Left hindlimb (tissue), 1 donor: ENCODE measurements around the gene SYTL3.

ENCODE experiments used
- DNase-seq: peaks from one replicate; pipeline ENCODE4 v3.0.0-alpha.2; 2018

Gene SYTL3

DNA sequence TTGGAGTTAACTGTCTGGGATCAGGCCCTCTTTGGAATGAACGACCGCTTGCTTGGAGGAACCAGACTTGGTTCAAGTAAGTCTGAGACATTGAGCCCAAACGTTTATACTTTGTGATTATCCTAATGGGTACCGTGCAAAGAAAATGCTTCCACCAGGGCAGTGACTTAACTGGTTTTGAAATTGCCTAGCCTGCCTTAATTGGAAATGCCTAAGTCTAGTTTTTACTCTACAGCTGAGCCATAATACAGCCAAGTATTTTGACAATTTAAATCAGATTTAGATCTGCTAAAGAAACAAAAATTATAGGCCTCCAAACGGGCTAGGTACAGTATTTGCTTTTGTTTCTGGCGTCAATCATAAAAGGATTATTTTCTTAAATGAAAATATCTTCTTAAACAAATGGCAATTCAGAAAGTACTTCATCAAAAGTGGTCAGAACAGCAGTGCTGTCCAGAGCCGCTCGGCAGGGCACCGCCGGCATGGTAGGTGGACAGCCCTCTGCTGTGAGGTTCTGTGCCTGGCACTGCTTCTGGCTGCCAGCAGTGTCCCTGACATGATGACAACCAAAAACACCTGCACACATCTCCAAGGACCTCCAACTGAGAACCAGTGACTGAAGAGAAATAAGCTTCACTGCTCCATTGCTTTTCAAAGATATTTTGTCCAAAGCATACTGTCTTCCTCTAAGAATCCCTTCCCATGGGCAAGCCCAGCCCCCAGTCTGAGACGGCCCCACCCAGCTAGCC lies 113.8 kb downstream of the SYTL3 start:
- DNase-seq = no peak

DNA sequence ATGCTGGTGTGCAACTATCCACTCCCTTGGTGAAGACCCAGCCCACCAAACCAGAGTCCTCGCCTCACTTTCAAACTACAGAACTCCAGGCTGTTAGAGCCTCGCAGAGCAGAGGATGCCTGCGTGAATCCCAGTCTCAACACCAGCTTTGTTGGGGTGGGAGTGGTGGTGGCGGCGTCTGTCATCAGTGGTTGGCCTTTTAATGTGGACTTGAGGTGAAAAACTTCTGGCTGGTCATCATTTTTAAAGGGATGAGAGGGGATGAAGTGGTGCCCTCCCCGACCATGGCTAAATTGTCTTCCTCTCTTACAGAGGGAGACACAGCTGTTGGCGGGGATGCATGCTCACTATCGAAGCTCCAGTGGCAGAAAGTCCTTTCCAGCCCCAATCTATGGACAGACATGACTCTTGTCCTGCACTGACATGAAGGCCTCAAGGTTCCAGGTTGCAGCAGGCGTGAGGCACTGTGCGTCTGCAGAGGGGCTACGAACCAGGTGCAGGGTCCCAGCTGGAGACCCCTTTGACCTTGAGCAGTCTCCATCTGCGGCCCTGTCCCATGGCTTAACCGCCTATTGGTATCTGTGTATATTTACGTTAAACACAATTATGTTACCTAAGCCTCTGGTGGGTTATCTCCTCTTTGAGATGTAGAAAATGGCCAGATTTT lies 114.5 kb downstream of the SYTL3 start:
- no peak for DNase-seq

DNA sequence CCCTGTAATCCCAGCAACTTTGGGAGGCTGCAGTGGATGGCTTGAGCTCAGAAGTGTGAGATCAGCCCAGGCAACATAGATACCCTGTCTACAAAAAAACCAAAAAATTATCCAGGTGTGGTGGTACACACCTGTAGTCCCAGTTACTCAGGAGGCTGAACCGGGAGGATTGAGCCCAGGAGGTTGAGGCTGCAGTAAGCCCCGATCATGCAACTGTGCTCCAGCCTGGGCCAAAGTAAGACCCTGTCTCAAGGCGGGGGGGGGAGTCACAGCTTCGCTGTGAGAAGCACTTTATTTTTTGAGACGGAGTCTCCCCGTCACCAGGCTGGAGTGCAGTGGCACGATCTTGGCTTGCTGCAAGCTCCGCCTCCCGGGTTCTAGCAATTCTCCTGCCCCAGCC lies 115.1 kb downstream of the SYTL3 start:
- DNase-seq = no peak

DNA sequence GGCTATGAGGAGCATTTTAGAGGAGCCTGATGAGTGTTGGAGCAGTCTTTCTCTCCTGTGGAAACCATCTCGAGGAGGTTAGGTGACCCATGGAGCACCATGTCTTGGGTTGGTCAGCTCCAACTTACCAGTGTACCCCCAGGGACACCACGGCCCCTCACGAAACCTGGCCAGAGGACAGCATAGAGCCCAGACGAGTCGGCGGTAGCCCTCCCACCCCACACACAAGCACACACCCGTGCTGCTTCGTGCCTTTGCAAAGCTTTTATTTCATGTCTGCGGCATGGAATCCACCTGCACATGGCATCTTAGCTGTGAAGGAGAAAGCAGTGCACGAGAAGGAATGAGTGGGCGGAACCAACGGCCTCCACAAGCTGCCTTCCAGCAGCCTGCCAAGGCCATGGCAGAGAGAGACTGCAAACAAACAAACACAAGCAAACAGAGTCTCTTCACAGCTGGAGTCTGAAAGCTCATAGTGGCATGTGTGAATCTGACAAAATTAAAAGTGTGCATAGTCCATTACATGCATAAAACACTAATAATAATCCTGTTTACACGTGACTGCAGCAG lies 115.7 kb downstream of the SYTL3 start:
- no peak for DNase-seq

DNA sequence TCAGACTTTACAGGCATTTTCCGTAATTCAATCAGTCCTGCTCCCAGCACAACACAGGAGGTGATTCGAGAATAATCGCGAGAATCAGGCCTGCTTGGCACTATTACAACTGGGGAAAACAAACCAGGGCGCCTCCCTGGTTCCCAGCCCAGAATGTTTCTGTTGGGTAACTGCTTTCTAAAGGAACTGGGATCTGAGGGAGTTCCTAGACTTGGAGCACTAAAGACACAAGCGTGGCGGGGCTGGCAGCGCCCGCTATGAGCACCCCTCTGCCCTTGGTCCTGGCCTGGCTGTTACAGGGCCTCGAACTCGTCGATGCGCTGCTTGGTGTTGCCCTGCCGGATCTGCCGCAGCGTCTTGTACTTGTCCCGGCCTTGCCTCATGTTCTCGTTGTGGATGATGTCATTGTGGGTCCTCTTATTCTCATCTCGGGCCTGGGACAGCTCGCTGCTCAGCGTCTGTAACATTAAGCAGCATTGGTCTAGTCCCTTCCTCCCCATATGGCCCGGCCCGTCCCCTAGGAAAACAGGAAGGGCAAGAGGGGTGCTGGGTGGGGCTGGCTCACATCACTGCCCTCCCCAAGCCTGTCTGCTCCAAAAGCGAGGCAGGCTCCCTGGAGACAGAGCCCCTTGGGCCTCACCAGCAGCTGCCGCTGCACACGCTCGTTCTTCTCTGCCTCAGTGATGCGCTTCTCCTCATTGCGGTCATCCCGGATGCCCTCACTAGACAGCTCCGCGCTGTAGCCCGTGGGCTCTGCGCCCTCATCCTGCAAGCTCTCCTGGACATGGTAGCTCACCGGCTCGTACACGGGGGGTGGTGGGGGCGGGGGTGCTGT lies 117.0 kb downstream of the SYTL3 start:
- DNase-seq = no peak

DNA sequence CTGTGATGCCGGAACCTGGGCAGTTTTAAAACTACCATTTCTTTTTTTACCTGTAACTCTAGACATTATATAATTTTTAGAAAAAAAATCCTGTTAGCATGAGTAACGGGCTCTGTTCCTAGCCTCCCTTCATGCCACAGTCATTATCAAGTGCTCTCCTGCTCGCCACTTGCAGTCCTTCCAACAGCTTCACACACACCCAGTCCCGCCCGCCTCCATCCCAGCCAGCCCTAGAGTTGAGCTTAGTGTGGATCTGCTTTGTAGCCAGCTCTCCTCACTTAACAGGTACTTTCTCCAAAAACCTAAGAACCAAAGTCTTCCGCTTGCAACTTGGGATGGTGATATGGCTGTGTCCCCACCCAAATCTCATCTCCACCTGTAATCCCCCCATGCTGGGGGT lies 117.9 kb downstream of the SYTL3 start:
- DNase-seq = no peak

DNA sequence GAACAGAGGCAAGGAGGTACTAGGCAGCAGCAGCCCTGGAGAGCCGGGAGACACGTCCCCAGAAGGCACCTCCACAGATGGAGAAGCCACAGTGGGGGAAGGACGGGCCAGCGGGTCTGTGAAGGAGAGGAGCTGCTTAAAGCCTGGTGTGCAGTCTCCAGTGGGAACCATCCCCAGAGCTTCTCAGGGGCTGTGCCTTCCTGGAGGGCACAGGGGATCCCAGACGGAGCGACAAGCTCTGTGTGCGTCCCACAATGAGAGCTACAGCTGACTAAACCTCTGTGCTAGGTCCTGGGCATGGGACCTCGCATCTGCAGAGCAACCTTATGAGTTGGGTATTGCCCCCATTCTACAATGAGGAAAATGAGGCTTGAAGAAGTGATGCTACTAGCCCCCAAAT lies 118.6 kb downstream of the SYTL3 start:
- no peak for DNase-seq

DNA sequence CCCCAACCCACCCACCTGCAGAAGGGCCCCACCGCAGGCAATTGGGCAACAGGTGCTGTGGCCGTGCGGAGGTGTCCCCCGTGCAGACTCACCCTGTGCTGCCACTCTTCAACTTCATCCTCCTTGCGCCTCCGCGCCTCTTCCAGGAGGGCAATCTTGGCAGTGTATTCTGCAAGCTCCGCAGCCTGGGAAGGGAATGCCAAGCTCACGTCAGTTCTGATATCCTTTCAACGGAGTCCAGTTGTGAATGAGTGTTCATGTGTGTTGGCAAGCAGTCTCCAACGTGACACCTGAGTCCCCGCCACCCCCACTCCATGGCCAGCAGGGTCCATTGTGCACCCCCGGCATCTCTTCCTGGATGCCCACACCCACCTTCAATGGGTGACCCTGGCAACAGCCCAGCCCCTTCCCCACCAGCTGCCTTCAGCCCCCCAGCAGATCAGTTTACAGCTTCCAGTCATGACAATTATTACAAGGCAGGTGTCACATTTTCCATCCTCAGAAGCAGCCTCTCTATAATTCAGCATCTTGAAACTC lies 119.4 kb downstream of the SYTL3 start:
- no peak for DNase-seq

DNA sequence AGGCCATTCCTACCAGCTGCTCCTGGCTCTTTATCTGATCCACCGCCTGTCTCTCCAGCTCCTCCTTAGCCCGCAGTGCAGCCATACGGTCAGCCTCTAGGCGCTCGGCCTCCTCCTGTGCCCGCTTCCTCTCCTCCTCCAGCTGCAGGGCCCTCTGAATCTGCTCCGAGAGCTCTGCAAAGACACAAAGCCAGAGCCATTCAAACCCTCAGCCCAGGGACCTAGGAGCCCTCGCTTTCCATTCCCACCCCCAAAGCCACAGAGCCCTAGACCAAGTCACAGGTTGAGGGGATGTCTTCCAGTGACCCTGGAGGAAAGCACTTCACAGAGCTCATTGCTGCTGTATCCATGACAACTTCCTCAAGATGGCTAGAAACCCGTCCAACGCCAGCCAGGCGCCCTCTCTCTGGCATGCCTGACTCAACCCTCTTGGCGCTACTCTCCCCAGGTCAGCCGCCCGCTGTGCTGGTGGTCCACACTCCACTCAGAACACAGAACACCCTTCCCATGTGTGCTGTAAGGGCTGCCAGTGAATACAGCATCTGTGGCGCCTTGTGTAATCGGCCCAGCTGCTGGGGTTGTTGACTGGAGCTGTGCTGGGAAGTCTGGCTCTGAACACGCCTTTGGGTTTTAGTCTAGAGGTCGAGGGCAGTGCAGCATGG lies 120.0 kb downstream of the SYTL3 start:
- DNase-seq = peak; percentile 60

DNA sequence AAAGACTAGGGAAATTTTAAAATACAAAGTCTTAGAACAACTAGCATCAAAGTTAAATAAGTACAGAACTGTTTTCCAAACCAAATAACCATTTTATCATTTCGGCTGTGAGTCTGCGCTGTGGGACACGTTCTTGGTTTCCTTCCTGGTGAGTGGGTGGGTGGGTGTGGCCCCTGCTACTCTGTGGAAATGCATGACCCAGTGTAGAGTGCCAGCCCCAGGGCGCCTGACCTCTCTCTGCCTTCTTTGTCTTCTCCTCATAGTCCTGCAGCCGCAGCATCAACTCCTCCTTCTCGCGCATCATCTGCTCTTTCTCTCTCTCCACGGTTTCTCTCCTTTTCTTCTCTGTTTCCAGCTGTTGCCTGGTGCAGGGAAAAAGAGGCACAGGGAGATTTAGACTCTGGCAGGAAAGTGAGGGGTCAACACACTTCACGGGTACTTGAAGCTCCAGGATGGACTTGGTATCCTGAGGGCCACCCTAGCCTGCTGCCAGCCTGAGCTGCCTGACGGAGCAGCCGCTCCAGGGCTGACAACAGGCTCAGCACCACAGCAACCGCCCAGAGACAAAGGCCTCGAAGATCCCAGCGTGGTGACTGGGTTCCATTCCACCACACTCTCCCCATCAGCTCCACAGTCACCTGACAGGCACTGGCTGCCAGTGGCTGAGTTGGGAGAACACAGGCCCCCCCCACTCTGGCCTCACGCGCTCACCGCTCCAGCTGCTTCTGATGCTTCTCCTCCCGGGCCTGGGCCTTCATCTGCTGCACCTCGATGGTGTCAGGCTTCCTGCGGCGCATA lies 120.9 kb downstream of the SYTL3 start:
- DNase-seq = no peak

DNA sequence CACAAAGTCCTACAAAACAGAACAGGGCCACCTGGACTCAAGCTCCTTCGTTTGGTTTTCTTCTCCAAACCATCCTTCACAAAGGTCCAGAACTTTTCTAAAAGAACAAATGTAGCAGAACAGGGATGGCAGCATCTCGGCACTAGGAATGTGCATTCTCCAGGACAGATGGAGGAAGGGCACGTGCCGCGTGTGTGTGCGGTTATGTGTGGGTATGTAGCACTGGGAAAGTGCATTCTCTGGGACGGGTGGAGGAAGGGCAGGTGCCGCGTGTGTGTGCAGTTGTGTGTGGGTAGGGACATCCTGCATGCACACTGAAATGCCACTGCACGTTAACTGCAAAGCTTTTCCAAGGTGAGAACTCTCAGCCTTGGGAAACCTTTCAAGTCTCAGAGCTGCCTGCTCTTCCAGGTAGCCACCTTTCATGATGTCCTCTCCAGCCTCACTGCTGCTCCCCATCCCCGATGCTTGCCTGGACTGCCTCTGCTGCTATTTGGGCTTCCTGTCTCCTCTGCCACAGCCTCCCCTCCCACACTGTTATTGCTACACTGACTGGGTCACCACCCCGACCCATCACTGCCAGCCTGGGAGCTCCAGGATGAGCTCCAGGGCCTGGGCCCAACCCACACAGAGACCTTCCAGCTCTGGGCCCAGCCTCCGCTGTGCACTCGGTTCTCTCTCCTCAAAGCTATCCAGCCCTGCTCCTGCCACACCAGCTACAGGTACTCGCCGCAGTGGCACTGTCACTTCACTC lies 121.7 kb downstream of the SYTL3 start:
- DNase-seq = no peak

DNA sequence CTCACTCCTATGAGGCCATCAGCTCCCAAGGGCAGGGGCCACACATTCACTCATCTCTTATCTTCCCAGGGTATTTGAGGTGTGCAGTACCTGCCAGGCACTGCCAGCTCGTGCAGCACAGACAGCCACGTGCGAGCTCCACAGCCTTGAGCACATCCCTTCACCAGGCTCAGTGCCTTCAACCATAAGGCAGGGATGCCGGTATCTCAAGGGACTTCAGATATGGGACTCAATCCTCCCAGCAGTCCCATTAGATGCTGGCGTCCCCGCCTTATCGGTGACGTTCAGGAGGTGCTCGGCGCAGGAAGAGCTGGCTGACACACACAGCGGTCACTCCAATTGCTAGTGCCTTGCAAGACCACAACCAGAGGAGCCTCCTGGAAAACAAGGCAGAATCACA lies 122.3 kb downstream of the SYTL3 start:
- DNase-seq = no peak

DNA sequence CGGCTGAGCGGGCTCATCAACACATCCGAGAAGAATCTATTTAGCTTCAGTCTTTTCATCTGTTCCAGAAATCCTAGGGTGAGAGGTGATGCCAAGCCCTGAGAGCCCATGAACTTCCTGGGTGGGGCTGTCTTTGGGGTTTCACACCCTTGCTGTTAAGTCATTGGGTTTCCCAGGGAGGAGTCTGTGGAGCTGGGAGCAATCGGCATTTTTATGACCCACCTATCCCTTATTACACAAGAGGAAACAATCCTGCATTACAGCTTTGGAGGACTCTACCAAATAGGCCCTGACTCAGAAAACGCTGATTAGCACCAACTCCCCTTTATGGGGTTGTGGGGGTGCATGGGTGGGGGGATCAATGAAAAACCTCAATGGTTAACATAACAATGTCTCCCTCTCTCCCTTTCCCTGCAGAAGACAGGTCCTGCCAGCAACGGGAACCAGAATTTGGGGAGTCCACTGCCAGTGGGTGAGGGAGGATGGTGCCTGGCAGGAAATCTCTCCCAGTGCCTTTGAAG lies 123.1 kb downstream of the SYTL3 start:
- no peak for DNase-seq

DNA sequence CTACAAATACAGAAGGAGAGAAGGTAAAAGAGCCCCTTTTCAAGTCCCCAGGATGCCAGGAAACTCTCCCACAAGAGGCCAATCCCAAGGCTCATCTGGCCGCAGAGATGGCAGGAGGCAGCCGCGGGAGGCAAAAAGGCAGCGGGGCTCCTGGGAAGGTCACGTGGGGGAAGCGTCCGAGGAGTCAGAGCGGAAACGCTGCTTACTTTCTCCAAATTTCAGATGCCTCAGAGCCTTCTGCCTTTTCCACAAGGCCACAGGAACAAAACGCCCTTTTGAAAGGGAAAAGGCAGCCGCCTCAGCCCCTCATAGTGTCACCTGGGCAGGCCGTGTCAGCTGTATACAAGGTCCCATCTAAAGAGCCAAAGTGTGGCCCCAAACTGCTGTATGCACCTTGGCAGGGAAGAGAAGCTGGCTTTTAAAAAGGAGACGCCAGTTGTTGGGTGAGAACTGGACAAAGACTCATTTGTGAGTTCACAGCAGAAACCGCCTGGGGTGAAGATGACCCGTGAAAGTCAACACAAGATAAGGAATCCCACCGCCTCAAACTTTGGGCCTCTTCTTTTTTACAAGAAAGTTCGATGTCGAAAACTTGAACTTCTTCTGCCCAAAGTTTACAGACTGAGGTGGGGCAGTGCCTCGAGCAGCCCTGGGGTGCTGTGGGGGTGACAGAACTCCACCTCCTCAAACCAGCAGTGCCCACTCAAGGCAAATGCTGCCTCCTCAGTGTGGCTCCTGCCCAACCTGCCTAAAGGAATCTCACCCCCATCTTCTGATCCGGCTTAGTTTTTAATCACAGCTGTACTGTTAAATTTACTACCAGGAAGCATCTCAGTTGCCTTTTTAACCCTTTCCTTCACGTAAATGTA lies 124.0 kb downstream of the SYTL3 start:
- no peak for DNase-seq

DNA sequence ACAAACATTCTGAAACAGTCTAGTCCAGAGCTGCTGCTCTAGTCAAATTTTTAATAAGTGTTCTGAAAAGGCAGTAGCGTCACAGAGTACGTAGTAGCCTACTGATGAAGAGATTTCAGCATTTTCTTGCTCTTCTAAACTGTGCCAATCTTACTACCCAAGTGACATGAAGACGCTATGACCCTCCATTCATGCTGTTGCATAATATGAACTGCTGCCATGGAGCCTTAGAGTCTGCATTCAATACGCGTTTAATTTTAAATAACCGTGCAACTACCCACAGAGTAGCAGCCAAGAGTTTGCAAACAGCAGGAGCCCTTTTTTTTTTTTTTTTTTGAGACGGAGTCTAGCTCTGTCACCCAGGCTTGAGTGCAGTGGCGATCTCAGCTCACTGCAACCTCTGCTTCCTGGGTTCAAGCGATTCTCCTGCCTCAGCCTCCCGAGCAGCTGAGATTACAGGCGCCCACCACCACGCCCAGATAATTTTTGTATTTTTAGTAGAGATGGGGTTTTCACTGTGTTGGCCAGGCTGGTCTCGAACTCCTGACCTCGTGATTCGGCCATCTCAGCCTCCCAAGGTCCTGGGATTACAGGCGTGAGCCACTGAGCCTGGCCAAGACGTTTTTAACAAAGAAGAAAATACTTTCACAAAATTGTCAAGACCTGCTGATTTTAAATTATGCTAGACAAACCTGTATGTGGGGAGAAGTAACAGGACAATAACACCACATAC lies 125.0 kb downstream of the SYTL3 start:
- no peak for DNase-seq

DNA sequence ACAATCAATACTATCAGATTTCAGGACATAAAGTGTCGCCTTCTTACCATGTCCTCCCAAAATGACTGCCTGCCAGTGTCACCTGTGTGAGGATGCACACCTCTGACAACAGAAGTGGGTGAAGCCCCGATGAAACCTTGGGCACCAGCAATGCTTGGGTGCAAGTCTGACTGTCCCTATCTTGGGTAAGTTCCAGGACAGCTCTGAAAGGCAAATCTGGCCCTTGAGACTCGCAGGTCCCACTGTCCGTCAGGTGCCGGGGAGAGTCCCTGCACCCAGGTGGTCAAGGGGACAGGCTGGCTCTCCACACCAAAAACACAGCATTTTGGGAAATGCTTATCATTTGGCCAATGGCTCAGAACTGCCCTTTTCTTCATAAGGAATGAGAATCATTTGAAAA lies 126.0 kb downstream of the SYTL3 start:
- DNase-seq = no peak

DNA sequence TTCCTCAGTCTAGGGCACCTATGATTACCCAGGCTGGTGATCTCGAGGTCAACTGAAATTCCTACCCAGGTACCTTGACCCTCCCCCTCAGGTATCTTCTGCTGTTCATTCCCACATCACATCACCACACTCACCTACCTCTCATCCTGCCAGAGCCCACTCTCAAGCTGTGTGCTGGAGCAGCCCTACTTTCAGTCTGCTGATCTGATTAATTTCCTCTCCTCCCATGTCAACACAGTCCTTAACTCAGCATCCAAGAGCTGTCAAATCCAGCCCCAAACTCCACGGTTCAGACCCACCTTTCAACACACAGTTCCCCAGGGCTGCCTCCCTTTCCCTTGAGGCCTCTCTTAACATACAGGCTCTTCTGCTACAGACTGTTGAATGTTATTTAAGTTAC lies 126.9 kb downstream of the SYTL3 start:
- no peak for DNase-seq

DNA sequence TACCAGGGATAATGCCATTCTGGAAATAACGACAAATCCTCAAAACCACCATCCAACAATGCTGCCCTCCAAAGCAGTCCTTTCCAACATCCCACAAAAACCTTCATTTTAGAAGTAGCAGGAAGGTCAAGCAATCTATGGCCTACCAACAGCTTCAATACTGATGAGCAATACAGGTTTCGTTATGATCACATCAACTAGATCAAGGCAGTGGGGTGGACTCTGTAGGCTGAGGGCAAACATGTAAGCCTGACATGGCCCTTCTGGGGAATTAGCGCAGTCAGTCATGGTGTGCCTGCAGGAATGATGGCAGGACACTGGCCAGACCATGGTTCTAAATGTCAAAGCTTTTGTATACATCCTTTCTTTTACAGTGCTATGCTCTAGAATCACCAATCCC lies 127.7 kb downstream of the SYTL3 start:
- no peak for DNase-seq

DNA sequence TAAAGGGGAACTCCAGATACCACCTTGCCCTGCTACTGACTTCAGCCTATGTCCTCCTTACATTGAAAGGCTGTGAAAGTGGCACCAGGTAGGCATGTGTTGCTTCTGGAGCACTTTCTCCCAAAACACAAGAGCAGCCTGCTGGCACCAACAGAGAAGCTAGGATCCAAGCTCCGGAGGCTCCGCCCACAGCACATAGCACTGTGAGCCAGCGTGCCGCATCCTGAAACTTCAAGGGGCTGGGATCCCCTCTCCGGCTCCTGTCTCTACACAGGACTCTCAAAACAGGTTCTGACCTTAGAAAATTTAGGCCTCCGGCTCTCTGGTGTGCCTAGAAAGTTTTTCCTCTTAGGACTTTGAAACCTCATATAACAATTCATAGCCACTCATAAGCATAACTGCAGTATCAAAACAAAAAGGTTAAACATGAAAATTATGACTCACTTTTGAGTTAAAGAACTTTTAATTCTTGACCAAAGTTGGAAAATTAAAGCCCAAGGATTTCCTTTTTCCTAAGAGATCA lies 128.2 kb downstream of the SYTL3 start:
- no peak for DNase-seq
